GM23248 (cell line): ENCODE measurements around the gene MARCHF3.

Experiments
- EZH2 ChIP-seq: fragments of 200-600 bp; sonication (generic); IDR thresholded peaks from 2 replicates; pipeline ENCODE4 v1.6.1; 2018; ENCODE audit warnings: antibody characterized with exemption, mild to moderate bottlenecking; ENCODE audit not compliant: insufficient read depth, poor library complexity, severe bottlenecking
- EZH2phosphoT487 ChIP-seq: fragments of 200-600 bp; sonication (generic); IDR thresholded peaks from 2 replicates; pipeline ENCODE4 v1.6.1; 2018; ENCODE audit warnings: antibody characterized with exemption, moderate library complexity, mild to moderate bottlenecking, low read depth; ENCODE audit not compliant: insufficient read depth

GRCh38 chr5:126837242-126837641, 193.1 kb downstream of the MARCHF3 start:
- TF ChIP-seq EZH2phosphoT487 (no peak), EZH2 (no peak)
